ENCODE measurements around the gene DCTD.
A peak's percentile ranks its signal among the peaks of the same experiment; 100 is the strongest.

Gene DCTD

GRCh38 chr4:182890202-182890601 is 27.0 kb downstream of the DCTD start:
- no peak for DNase-seq

GRCh38 chr4:182888891-182889290 is 28.3 kb downstream of the DCTD start:
- no peak for DNase-seq

GRCh38 chr4:182886768-182887167 is 30.4 kb downstream of the DCTD start:
- peak; percentile 12 for DNase-seq

- DNase-seq: no peak
Observed at GRCh38 chr4:182886205-182886604, 31.0 kb downstream of the DCTD start.

- DNase-seq: no peak
Observed at GRCh38 chr4:182885738-182886077, 31.5 kb downstream of the DCTD start.

- no peak for DNase-seq
Observed at GRCh38 chr4:182885022-182885737, 32.0 kb downstream of the DCTD start.

GRCh38 chr4:182884040-182884439 is 33.1 kb downstream of the DCTD start:
- no peak for DNase-seq

- no peak for DNase-seq
Observed at GRCh38 chr4:182883351-182883750, 33.8 kb downstream of the DCTD start.

GRCh38 chr4:182881914-182882313 is 35.3 kb downstream of the DCTD start:
- DNase-seq: no peak

GRCh38 chr4:182880387-182881356 is 36.5 kb downstream of the DCTD start:
- DNase-seq: no peak

GRCh38 chr4:182879913-182880312 is 37.3 kb downstream of the DCTD start:
- DNase-seq: no peak

- no peak for DNase-seq
Observed at GRCh38 chr4:182878633-182879495, 38.3 kb downstream of the DCTD start.

GRCh38 chr4:182877326-182877883 is 39.8 kb downstream of the DCTD start:
- DNase-seq: no peak

- no peak for DNase-seq
Observed at GRCh38 chr4:182876427-182876826, 40.8 kb downstream of the DCTD start.

- DNase-seq: no peak
Observed at GRCh38 chr4:182875453-182876405, 41.5 kb downstream of the DCTD start.

GRCh38 chr4:182874797-182875345 is 42.3 kb downstream of the DCTD start:
- no peak for DNase-seq

GRCh38 chr4:182874304-182874751 is 42.9 kb downstream of the DCTD start:
- no peak for DNase-seq

GRCh38 chr4:182873726-182874125 is 43.5 kb downstream of the DCTD start:
- DNase-seq: no peak

- DNase-seq: no peak
Observed at GRCh38 chr4:182873289-182873688, 43.9 kb downstream of the DCTD start.

GRCh38 chr4:182872886-182873285 is 44.3 kb downstream of the DCTD start:
- no peak for DNase-seq

- DNase-seq: no peak
Observed at GRCh38 chr4:182871616-182872015, 45.6 kb downstream of the DCTD start.

Data from stimulated activated CD8-positive, alpha-beta memory T cell treated with anti-CD3 and anti-CD28 coated beads, Interleukin-4, amount 100 ng/mL, for 48 hours (primary cell).